Tibial nerve (tissue), 4 donors: ENCODE results near the gene PRXL2B.

Experiments
- CTCF ChIP-seq, 5 experiments: fragments of 200-600 bp in 3 of 5; fragments of 450-650 bp in 2 of 5; sonication (generic) in 3 of 5; IDR thresholded peaks; one replicate each; pipeline ENCODE4 v1.5.1; 2016 to 2019; ENCODE audit warnings: antibody characterized with exemption in 5 of 5, mild to moderate bottlenecking in 3 of 5, moderate library complexity in 2 of 5
- EP300 ChIP-seq, 2 donors: sonication (generic); formaldehyde crosslinking; IDR thresholded peaks; one replicate each; pipeline ENCODE4 v1.6.1; 2017; ENCODE audit warnings: antibody characterized with exemption in 2 of 2, mild to moderate bottlenecking in 1 of 2
- POLR2A ChIP-seq, 2 donors: fragments of 450-650 bp; IDR thresholded peaks; one replicate each; pipeline ENCODE4 v1.6.1; 2017; ENCODE audit warnings: antibody characterized with exemption in 2 of 2, mild to moderate bottlenecking in 2 of 2, moderate library complexity in 2 of 2

GRCh38 chr1:2628191-2628932, 41.8 kb downstream of the PRXL2B start:
- TF ChIP-seq EP300 (IDR thresholded peaks at IDR 0.05) (no peak), POLR2A (IDR thresholded peaks at IDR 0.05) (no peak), CTCF (IDR thresholded peaks at IDR 0.05) (no peak)
